ENCODE measurements around the gene MAST3.

Gene MAST3

DNA sequence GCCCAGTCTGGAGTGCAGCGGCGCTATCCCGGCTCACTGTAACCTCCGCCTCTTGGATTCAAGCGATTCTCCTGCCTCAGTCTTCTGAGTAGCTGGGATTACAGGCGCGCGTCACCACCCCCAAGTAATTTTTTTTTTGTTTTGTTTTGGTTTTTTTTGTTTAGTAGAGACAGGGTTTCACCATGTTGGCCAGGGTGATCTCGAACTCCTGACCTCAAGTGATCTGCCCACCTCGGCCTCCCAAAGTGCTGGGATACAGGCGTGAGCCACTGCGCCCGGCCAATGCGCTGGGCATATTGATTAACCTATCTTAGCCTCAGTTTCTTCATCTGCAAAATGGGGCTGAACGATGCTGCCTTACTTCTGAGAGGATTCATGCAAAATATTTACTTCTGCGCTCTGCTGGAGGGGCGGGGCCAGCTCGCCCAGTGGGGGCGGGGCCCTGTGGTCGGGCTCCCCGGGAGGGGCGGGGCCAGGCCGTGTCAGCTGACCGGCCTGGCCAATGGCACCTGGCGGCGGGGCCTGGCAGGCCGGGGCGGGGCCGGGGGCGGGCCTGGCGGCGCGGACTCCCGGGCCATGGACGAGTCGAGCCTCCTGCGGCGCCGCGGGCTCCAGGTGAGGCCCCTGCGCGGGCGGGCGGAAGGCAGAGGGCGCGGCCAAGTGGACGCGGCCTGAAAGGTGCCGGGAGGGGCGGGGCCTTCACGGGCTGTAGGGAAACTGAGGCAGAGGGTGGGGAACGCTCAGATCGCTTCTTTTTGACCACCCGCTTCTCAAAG lies at the start of gene MAST3:
TSS of gene MAST3 (plus strand) at position 562 of the 776 bp plus-strand sequence. CDS start at position 577, 15 bp downstream.
- DNase-seq (ENCODE audit: low spot score) = peak; percentile 99
- TF ChIP-seq, protein P1, sequence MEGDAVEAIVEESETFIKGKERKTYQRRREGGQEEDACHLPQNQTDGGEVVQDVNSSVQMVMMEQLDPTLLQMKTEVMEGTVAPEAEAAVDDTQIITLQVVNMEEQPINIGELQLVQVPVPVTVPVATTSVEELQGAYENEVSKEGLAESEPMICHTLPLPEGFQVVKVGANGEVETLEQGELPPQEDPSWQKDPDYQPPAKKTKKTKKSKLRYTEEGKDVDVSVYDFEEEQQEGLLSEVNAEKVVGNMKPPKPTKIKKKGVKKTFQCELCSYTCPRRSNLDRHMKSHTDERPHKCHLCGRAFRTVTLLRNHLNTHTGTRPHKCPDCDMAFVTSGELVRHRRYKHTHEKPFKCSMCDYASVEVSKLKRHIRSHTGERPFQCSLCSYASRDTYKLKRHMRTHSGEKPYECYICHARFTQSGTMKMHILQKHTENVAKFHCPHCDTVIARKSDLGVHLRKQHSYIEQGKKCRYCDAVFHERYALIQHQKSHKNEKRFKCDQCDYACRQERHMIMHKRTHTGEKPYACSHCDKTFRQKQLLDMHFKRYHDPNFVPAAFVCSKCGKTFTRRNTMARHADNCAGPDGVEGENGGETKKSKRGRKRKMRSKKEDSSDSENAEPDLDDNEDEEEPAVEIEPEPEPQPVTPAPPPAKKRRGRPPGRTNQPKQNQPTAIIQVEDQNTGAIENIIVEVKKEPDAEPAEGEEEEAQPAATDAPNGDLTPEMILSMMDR (IDR thresholded peaks at IDR 0.05; ENCODE audit: extremely low read depth, missing control alignments) = no peak

DNA sequence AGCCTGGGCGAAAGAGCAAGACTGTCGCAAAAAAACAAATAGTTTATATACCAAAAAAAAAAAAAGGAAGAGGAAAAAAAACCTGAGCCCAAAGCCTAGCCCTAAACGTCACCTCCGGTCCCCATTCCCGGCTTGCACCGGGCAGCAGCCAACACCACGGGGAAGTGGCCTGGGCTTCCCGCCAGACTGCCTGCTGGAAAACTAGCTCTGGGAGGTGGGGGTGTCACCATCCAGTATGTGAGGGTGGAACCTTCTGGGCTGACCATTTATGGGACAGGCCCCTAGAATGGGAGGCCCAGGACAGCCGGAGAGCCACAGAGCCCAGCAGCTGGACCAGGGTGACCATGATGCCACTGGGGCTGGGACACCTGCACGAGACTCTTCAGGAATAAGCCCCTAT lies 48.2 kb upstream of the MAST3 start:
- TF ChIP-seq, protein P1 (IDR thresholded peaks at IDR 0.05; ENCODE audit: extremely low read depth, missing control alignments) = no peak
- DNase-seq (ENCODE audit: low spot score) = no peak

DNA sequence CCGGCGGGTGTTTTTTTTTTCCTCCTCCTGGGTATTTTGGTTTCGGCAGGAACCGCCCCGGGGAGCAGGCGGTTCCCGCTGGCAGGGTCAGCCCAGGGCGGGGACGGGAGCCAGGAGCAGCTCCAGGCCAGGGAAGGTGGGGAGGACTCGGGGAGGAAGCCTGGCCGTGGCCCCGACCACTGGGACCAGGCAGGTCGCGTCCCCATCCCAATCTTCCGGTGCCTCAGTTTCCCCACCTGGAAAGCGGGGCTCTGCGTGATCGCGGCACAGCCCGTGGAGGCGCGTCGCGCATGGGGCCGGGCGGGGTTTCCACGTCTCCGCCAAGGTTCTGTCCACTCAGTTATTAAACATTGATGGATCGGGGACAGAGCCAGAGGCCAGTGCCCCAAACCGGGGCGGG lies 45.7 kb upstream of the MAST3 start:
- no peak for DNase-seq (ENCODE audit: low spot score)
- TF ChIP-seq, protein P1 (IDR thresholded peaks at IDR 0.05; ENCODE audit: extremely low read depth, missing control alignments) = no peak

DNA sequence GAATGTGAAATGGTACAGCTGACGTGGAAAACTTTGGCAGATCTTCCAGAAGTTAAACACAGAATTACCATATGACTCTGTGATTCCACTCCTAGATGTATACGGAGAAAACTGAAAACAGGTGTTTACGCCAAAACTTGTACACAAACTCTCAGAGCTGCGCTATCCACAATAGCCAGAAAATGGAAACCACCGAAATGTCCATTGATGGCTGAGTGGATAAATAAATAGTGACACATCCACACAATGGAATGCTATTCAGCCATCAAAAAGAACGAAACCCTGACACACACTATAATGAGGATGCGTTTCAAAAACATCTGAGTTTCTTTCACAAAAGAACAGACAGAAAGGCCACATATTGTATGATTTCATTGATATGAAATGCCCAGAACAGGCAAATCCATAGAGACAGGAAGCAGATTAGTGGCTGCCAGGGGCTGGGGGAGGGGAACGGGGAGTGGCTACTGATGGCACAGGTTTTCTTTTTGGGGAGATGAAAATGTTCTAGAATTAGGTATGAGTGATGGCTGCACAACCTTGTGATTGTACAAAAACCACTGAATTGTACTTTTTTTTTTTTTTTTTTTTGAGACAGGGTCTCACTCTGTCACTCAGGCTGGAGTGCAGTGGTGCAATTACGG lies 43.9 kb upstream of the MAST3 start:
- DNase-seq (ENCODE audit: low spot score) = no peak
- TF ChIP-seq, protein P1 (IDR thresholded peaks at IDR 0.05; ENCODE audit: extremely low read depth, missing control alignments) = no peak

DNA sequence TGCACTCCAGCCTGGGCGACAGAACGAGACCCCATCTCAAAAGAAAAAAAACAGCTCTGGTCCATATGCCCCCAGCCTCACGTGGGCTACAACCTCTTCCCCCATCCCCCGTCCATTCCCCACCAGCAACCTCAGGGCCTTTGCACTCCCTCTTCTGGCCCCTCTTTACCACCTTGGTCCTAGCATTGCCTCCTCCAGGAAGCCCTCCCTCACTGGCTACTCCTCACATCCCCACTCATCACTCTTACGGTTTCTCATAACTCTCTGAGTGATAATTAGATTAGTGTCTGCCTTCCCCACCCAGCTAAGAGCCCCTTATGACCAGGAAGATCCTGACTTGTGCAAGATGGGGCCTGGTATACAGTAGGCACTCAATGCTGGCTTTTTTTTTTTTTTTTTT lies 41.6 kb upstream of the MAST3 start:
- TF ChIP-seq, protein P1 (IDR thresholded peaks at IDR 0.05; ENCODE audit: extremely low read depth, missing control alignments) = no peak
- no peak for DNase-seq (ENCODE audit: low spot score)

DNA sequence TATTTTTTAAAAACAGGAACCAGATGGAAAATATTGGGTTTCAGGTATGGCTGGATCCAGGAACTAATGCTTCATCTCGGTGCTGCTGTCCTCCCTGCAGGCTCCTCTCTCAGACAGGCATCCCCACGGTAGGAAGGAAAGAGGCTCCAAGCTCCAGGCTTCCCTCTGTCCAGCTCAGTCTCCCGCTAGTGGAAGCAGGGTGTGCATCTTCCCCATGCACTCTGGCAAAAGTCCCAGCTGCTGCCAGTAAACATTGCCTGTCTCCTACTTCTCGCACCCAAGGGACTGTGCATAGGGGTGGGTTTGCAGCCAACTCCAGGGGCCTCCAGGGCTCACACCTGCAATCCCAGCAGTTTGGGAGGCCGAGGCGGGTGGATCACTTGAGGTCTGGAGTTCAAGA lies 40.0 kb upstream of the MAST3 start:
- no peak for DNase-seq (ENCODE audit: low spot score)
- TF ChIP-seq, protein P1 (IDR thresholded peaks at IDR 0.05; ENCODE audit: extremely low read depth, missing control alignments) = no peak
